Breast epithelium (tissue), 3 donors: Measurements from ENCODE around the gene EYA3.

Experiments used
- CTCF ChIP-seq, 3 donors: fragments of 450-650 bp; IDR thresholded peaks; one replicate each; pipeline ENCODE4 v1.5.1; 2016 to 2017; ENCODE audit warnings: antibody characterized with exemption in 3 of 3, mild to moderate bottlenecking in 3 of 3, moderate library complexity in 3 of 3
- POLR2A ChIP-seq: fragments of 450-650 bp; IDR thresholded peaks from one replicate; pipeline ENCODE4 v1.6.1; 2016; ENCODE audit warnings: antibody characterized with exemption, mild to moderate bottlenecking, moderate library complexity
- POLR2AphosphoS5 ChIP-seq, 3 donors: sonication (generic); formaldehyde crosslinking; IDR thresholded peaks; one replicate each; pipeline ENCODE4 v1.6.1; 2017; ENCODE audit warnings: antibody characterized with exemption in 3 of 3

DNA sequence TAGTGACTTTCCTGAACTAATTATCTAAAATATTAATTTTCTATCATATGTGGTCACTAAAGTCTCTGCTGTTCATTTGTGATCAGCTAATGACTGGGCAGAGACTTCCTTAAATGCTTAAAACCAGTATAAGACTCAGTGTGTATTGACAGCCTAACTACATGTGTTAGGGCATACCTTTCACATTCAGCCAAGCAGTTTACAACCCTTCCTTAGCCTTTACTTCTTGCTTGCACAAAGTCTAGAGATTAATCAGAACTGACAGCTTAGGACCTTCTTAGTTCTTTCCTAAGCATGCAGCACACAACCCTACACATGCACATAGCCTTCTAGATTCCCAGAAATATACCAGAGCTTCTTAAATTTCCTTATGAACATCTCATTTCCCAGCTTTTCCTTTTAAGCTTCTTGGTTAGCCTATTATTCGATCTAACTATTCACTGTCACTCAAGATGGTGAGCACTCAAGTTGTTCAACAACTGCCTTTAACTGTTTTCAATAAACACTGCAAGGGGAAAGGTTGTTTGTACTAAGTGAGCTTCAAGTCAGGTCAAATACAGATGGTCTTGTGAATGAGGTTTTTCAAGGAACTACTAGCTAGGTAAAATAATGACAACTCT, 13.4 kb downstream of the EYA3 start:
- no peak for TF ChIP-seq CTCF (IDR thresholded peaks at IDR 0.05)
- no peak for TF ChIP-seq POLR2AphosphoS5 (IDR thresholded peaks at IDR 0.05)
- no peak for TF ChIP-seq POLR2A
